ENCODE measurements around the gene CNTN5.
"Not testable (repeated sequence)": the region's sequence is repeated elsewhere in the genome, so short reads cannot be mapped to it uniquely, and the experiment has no call there.

The CNTN5 gene

DNA sequence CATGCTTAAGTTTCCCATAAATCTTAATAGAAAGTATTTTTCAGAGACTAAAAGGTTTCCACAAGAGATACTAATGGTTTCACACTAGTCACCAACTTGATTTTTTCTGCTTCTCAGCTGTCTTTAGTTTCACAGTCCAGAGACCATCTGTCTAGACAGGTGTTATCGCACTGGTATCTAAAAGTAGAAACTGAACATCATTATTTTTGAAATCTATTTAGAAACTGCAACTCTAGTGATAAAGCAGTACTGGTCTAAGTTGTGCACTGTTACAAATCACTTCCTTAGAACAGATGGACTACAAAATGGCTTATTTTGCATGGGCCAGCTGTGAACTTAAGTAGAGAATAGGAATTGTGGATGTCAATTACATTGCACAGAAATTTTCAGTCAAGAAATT is 78.0 kb downstream of the CNTN5 start:
- no peak overlapping the region for H3K4me3 ChIP-seq (replicated peaks; ENCODE audit: low read depth, low read length)
- TF ChIP-seq, protein P1, sequence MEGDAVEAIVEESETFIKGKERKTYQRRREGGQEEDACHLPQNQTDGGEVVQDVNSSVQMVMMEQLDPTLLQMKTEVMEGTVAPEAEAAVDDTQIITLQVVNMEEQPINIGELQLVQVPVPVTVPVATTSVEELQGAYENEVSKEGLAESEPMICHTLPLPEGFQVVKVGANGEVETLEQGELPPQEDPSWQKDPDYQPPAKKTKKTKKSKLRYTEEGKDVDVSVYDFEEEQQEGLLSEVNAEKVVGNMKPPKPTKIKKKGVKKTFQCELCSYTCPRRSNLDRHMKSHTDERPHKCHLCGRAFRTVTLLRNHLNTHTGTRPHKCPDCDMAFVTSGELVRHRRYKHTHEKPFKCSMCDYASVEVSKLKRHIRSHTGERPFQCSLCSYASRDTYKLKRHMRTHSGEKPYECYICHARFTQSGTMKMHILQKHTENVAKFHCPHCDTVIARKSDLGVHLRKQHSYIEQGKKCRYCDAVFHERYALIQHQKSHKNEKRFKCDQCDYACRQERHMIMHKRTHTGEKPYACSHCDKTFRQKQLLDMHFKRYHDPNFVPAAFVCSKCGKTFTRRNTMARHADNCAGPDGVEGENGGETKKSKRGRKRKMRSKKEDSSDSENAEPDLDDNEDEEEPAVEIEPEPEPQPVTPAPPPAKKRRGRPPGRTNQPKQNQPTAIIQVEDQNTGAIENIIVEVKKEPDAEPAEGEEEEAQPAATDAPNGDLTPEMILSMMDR (IDR thresholded peaks at IDR 0.05; ENCODE audit: low read length, missing control alignments), result no peak
- DNase-seq (ENCODE audit: low read depth), result no peak

DNA sequence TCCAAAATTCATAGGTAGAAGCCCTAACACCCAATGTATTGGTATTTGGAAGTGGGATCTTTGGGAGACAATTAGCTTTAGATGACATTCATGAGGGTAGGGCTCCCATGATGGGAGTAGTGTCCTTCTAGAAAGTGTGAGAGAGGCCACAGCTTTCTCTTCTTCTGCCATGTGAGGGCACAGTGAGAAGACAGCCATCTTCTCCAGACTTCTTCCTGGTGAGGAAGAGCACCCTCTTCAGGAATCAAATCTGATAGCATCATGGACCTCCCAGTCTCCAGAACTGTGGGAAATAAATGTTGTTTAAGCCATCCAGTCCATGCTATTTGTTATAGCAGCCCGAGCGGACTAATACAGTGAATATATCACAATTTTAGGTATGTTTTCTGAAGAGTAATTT is 96.9 kb downstream of the CNTN5 start:
- no peak overlapping the region for H3K4me3 ChIP-seq (replicated peaks; ENCODE audit: low read depth, low read length)
- TF ChIP-seq, protein P1 (IDR thresholded peaks at IDR 0.05; ENCODE audit: low read length, missing control alignments), result no peak
- no peak for DNase-seq (ENCODE audit: low read depth)

DNA sequence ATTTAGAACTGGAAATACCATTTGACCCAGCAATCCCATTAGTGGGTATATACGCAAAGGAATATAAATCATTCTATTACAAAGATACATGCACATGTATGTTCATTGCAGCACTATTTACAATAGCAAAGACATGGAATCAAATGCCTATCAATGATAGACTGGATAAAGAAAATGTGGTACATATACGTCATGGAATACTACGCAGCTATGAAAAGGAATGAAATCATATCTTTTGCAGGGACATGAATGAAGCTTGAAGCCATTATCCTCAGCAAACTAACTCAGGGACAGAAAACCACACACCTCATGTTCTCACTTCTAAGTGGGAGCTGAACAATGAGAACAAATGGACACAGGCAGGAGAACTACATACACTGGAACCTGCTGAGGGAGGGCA is 113.1 kb downstream of the CNTN5 start:
- H3K4me3 ChIP-seq (replicated peaks; ENCODE audit: low read depth, low read length); DNase-seq (ENCODE audit: low read depth): not testable (repeated sequence)

DNA sequence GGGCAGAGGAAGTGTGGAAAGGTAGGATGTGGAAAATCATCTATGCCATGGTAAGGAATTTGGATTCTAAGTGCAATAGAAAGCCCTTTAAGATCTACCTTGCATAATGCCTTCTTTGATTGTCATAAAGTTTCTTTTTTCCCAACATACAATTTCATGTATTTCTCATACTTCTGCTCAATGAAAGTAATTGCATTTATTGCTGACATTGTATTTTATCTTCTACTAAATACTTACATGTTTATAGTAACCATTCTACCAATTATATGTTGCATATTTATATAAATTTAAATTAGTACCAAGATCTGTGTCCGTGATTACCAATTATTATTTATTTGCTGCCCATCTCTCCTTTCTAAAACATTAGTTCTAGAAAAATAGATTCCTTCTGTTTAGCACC is 114.8 kb downstream of the CNTN5 start:
- H3K4me3 ChIP-seq (replicated peaks; ENCODE audit: low read depth, low read length), result no peak overlapping the region
- no peak for DNase-seq (ENCODE audit: low read depth)
- TF ChIP-seq, protein P1 (IDR thresholded peaks at IDR 0.05; ENCODE audit: low read length, missing control alignments), result no peak

DNA sequence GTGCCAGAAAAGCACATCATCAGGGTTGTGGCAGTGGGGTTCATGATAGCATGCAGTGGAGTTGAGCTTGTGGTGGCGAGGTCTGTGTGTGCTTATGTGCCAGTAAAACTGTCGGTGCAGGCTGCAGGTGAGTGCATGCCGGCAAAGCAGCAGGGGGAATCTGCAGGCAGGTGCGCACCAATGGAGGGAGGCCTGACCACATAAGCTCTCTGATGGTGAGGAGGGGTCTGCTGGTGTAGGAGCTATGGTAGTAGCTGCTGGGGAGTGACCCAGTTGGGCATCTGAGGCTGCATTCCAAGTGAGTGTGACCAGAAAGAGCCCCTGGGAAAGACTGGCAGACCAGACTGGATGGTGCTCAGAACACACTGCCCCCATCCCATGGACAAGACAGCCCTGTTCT is 121.5 kb downstream of the CNTN5 start:
- no peak for DNase-seq (ENCODE audit: low read depth)
- TF ChIP-seq, protein P1 (IDR thresholded peaks at IDR 0.05; ENCODE audit: low read length, missing control alignments), result no peak
- no peak overlapping the region for H3K4me3 ChIP-seq (replicated peaks; ENCODE audit: low read depth, low read length)

DNA sequence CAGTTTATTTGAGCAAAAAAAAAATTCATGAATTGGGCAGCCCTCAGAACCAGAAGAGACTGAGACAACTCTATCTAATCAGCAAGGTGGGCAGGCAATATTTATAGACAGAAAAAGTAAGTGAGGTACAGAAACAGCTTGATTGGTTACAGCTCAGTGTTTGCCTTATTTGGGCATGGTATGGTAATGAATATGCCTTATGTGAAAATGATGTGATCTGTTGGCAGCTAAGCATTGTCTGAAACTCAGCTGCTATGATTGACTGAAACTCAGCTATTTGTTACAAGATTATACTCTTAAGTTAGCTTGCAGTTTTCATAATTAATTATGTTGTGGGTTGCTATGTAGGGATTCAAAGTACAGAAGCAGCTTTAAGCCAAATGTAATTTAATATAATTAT is 127.6 kb downstream of the CNTN5 start:
- no peak for DNase-seq (ENCODE audit: low read depth)
- H3K4me3 ChIP-seq (replicated peaks; ENCODE audit: low read depth, low read length), result no peak overlapping the region
- TF ChIP-seq, protein P1 (IDR thresholded peaks at IDR 0.05; ENCODE audit: low read length, missing control alignments), result no peak

DNA sequence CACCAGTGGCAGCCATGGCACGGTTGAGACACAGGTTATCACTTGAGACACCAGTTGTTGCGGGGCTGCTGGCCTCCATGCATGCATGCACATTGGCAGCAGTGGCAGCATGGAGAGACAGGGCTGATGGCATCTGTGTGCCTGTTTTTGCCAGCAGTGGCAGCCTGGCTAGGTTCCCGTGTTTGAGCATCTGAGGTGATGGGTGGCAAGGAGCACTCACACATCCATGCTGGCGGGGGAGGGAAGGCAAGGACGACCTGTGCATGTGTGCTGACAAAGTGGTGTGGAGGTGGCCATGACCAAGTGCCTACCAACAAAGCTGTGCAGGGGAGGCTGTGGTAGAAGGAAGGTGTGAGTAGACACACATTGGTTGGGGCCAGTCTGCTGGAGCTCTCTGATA is 133.5 kb downstream of the CNTN5 start:
- no peak overlapping the region for H3K4me3 ChIP-seq (replicated peaks; ENCODE audit: low read depth, low read length)
- DNase-seq (ENCODE audit: low read depth), result no peak
- TF ChIP-seq, protein P1 (IDR thresholded peaks at IDR 0.05; ENCODE audit: low read length, missing control alignments), result no peak

DNA sequence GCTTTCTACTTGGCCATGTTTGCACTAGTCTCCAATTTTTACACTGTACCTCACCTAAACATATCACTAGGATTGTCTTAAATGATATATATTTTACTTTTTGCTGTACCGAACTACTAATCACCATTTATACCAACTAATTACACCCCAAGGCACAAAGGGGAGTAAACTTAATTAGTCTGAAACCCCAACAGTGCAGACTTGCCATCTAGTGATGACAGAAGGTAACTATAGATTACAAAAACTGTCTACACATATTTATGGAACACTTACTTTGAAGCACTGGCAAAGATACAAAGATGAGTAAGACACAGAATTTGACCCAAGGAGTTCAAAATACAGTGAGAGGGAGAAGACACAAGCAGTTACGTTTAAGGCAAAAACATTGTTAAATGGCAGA is 139.7 kb downstream of the CNTN5 start:
- no peak overlapping the region for H3K4me3 ChIP-seq (replicated peaks; ENCODE audit: low read depth, low read length)
- TF ChIP-seq, protein P1 (IDR thresholded peaks at IDR 0.05; ENCODE audit: low read length, missing control alignments), result no peak
- no peak for DNase-seq (ENCODE audit: low read depth)

Measured in fibroblast of pulmonary artery (primary cell).